HEK293T (cell line): ENCODE measurements around the gene ZNF534.

ENCODE experiments used
- FOXA1 ChIP-seq: fragments of 450-650 bp; IDR thresholded peaks from 2 replicates; pipeline ENCODE4 v1.6.1; 2016; ENCODE audit warnings: mild to moderate bottlenecking
- SP1 ChIP-seq: fragments of 450-650 bp; IDR thresholded peaks from 2 replicates; pipeline ENCODE4 v1.6.1; 2017
- ZNF384 ChIP-seq: fragments of 450-650 bp; IDR thresholded peaks from 2 replicates; pipeline ENCODE4 v1.6.1; 2016

GRCh38 chr19:52428937-52429336 lies at the start of gene ZNF534:
- TF ChIP-seq FOXA1 (no peak), SP1 (no peak), ZNF384 (no peak)
